Neutrophil (primary cell): ENCODE results near the gene ICAM4.

Experiments
- H3K27ac ChIP-seq: fragments of 200-600 bp; sonication (generic); 2 replicates; pipeline ENCODE4 v1.5.1; 2016; ENCODE audit warnings: mild to moderate bottlenecking, moderate library complexity
- H3K27me3 ChIP-seq: fragments of 200-600 bp; sonication (generic); 2 replicates; pipeline ENCODE4 v1.6.0; 2016; ENCODE audit warnings: mild to moderate bottlenecking
- H3K36me3 ChIP-seq: fragments of 200-600 bp; sonication (generic); 2 replicates; pipeline ENCODE4 v1.5.1; 2017
- H3K4me1 ChIP-seq, 2 experiments: fragments of 200-600 bp in 1 of 2; sonication (generic) in 1 of 2; 1 replicate in 1 of 2; 2 replicates in 1 of 2; pipeline versions ENCODE4 v1.5.1 to v1.6.1; 2013 to 2016; ENCODE audit warnings: low read depth in 1 of 2, low read length in 1 of 2, mild to moderate bottlenecking in 1 of 2, moderate library complexity in 1 of 2; ENCODE audit not compliant: control insufficient read depth in 1 of 2, insufficient read depth in 1 of 2
- H3K4me3 ChIP-seq, 2 experiments: fragments of 200-600 bp in 1 of 2; sonication (generic) in 1 of 2; 1 replicate in 1 of 2; 2 replicates in 1 of 2; pipeline ENCODE4 v1.5.1; 2013 to 2016; ENCODE audit warnings: low read depth in 1 of 2, low read length in 1 of 2, mild to moderate bottlenecking in 1 of 2, moderate library complexity in 1 of 2
- H3K9me3 ChIP-seq: fragments of 200-600 bp; sonication (generic); 2 replicates; pipeline ENCODE4 v1.5.1; 2016
- TF ChIP-seq, protein P1 (sequence below): fragments of 200-600 bp; sonication (generic); IDR thresholded peaks from 2 replicates; pipeline ENCODE4 v1.5.1; 2016; ENCODE audit warnings: antibody characterized with exemption

ICAM4 gene

DNA sequence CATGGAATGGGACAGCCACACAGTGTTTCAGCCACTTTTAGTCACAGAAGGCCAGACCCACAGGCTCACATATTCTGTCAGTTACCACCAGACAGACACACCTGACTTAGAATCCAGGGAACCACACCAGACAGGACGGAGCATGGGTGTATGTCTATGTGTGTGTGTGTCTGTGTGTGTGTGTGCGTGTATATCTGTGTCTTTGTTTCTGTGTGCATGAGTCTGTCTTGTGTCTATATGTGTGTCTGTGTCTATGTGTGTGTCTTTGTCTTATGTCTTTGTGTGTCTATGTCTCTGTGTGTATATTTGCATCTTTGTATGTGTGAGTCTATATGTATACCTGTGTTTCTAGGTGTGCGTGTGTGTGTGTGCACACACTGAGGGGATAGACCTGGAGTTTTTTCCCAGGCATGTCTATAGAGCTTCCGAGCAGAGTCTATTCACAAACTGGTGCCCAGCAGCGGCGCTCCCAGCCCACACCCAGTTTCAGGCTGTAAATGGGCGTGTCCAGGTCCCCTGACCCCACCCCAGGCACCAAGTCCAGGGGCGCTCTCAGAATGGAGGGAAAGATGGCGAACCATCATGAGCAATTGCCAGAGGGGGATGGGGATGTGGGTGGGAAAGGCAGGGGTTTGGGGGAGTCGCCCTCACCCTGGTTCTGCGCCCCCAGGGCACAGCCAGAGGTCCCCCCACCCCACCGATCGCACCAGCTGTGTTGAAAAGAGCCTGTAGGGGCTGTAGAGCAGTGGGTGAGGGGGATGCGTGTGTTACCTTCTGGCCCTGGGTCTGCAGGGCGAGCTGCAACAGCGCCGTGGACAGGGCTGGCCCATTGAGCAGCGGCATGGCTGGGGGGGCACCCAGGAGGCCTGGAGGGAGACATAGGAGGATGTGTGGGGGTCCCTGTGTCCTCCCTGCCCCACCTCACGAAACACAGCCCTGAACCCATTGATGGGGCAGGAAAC is 35.4 kb downstream of the ICAM4 start:
- Histone ChIP-seq H3K9me3 (no peaks in the 10 kb centered on the region), H3K36me3 (peaks cover 99% of the 10 kb centered on the region), H3K27me3 (no peaks in the 10 kb centered on the region), H3K27ac (no peak overlapping the region), H3K4me3 (no peak overlapping the region), H3K4me1 (no peaks in the 10 kb centered on the region)
- TF ChIP-seq, protein P1, sequence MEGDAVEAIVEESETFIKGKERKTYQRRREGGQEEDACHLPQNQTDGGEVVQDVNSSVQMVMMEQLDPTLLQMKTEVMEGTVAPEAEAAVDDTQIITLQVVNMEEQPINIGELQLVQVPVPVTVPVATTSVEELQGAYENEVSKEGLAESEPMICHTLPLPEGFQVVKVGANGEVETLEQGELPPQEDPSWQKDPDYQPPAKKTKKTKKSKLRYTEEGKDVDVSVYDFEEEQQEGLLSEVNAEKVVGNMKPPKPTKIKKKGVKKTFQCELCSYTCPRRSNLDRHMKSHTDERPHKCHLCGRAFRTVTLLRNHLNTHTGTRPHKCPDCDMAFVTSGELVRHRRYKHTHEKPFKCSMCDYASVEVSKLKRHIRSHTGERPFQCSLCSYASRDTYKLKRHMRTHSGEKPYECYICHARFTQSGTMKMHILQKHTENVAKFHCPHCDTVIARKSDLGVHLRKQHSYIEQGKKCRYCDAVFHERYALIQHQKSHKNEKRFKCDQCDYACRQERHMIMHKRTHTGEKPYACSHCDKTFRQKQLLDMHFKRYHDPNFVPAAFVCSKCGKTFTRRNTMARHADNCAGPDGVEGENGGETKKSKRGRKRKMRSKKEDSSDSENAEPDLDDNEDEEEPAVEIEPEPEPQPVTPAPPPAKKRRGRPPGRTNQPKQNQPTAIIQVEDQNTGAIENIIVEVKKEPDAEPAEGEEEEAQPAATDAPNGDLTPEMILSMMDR = no peak

DNA sequence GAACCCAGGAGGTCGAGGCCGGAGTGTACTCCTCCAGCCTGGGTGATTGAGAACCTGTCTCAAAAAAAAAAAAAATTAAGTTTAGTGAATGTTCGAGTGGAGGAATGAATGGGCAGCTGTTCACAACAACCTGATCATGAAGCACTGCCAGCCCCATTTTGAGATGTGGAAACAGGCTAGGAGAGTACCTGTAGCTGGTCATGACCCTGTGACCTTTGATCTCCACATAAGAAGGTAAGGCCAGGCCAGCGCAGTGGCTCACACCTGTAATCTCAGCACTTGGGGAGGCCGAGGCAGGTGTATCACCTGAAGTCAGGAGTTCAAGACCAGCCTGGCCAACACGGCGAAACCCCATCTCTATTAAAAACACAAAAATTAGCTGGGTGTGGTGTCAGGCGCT is 39.0 kb downstream of the ICAM4 start:
- no peaks in the 10 kb centered on the region for H3K4me1 ChIP-seq
- TF ChIP-seq, protein P1 = no peak

DNA sequence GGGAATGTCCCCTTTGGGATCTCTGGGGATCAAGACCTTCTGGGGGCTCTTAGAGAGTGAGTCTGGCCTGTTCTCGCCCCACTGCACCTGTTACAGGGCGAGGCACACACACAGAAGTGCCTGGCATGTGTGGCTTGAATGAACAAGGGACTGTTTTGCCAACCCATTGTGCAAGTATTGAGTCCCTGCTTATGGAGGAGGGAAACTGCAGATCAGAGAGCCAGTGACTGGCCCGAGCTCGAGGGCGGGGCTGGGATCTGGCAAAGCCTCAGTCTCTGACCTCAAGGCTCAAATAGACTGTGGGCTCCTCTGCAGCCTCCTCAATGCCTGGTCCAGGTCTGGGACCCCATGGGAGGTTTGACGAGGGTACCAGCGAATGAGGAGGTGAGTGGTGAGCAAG is 41.0 kb downstream of the ICAM4 start:
- Histone ChIP-seq H3K36me3 (peaks cover 87% of the 10 kb centered on the region), H3K4me1 (peaks cover 8 to 13% of the 10 kb centered on the region in 2 experiments), H3K4me3 (no peak overlapping the region), H3K9me3 (no peaks in the 10 kb centered on the region), H3K27ac (no peak overlapping the region), H3K27me3 (no peaks in the 10 kb centered on the region)
- TF ChIP-seq, protein P1 = no peak

More for the DNA sequence above, 39.0 kb downstream of the ICAM4 start:
- Histone ChIP-seq H3K9me3 (no peaks in the 10 kb centered on the region), H3K27ac (no peak overlapping the region), H3K36me3 (peaks cover 99% of the 10 kb centered on the region), H3K27me3 (no peaks in the 10 kb centered on the region), H3K4me3 (no peak overlapping the region)

DNA sequence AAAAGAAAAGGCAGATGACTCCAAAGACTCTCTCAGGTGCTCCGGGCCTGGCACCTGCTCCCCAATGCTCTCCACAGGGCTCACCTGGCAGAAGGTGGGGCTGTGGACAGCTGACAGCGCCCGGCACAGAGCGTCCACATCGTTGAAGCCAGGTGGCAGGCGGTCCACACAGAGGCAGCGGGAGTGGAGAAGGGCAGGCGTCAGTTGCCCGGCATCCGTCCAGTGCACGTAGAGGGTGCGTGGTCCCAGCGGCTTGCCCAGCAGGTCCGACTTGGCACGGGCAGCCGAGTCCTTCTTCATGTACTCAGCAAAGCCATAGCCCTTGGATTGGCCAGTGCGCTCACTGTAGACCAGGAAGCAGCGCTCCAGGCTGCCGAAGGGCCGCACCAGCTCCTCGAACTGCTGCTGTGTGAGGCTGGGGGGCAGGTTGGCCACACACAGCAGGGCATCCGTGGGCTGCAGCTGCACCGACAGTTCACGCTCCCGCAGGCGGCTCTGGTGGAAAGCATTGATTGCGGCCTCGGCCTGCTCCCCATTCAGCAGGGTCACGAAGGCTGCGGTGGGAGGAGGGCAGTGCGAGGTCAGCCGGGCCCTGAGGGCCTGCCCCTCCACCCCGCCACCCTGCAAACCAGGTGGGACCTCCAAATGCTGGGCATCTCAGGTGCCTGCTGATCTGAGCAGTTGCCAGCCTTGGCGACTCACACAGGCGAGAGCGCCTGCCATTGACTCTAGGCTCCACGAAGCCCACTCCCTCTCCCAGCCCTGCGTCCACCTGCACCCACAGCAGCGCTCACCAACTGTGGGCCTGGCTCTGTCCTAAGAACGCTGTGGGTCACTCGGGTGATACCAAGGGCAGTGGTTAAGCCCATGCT is 42.0 kb downstream of the ICAM4 start:
- H3K4me3 ChIP-seq = no peak overlapping the region
- peaks cover 15 to 17% of the 10 kb centered on the region in 2 experiments for H3K4me1 ChIP-seq
- H3K9me3 ChIP-seq = no peaks in the 10 kb centered on the region
- peaks cover 87% of the 10 kb centered on the region for H3K36me3 ChIP-seq
- no peaks in the 10 kb centered on the region for H3K27me3 ChIP-seq
- H3K27ac ChIP-seq = no peak overlapping the region
- TF ChIP-seq, protein P1 = no peak

DNA sequence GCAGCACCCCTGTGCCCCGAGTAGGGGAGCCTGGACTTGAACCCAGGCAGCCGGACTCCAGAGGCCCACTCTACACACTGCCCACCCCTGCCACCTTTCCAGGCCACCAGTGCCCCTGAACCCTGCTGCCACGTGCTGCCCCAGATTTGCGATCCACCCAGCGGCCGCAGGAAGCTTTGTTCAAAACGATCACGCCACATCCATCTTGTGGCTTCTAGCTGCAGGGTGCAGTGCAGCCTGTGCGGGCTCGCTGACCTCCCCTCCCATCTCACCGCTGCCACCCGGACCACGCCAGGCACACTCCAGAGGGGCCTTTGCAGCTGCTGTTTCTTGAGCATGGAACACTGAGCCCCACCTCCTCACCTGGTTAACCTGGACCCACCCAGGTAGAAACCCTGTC is 42.8 kb downstream of the ICAM4 start:
- no peak overlapping the region for H3K27ac ChIP-seq
- TF ChIP-seq, protein P1 = no peak
- no peak overlapping the region for H3K4me3 ChIP-seq
- H3K27me3 ChIP-seq = no peaks in the 10 kb centered on the region
- H3K36me3 ChIP-seq = peaks cover 87% of the 10 kb centered on the region
- peaks cover 23 to 25% of the 10 kb centered on the region in 2 experiments for H3K4me1 ChIP-seq
- peaks cover 3% of the 10 kb centered on the region for H3K9me3 ChIP-seq
